Bronchial epithelial cell (primary cell): Measurements from ENCODE around the gene BCLAF1. TPM values are rescaled to one million over a fixed set of nuclear protein-coding genes. Genes with fewer than 3 reads are reported as not detected.

Experiments used
- DNase-seq: peaks from one replicate; pipeline ENCODE4 v3.0.0-alpha.2; 2010; ENCODE audit warnings: low read depth
- FAIRE-seq: peaks from 2 replicates; lab custom pipeline; 2011; peaks lifted over from hg19 to GRCh38; lab: Jason Lieb, UNC
- H3K27me3 ChIP-seq: 2 replicates; pipeline ENCODE4 v1.5.1; 2011; ENCODE audit warnings: low read length; ENCODE audit not compliant: control insufficient read depth, insufficient read depth
- H3K36me3 ChIP-seq: 2 replicates; pipeline ENCODE4 v1.5.1; 2011; ENCODE audit warnings: low read length; ENCODE audit not compliant: control insufficient read depth, insufficient read depth
- H3K4me3 ChIP-seq: 2 replicates; pipeline ENCODE4 v1.5.1; 2011; ENCODE audit warnings: mild to moderate bottlenecking, low read depth, low read length, control low read depth
- total RNA-seq: library from RNA; depleted of rRNA; stranded (reverse); fragments of >200 nt; gene quantifications from 2 replicates; pipeline ENCODE4 v1.2.1, GENCODE V29; 2014
- TF ChIP-seq, protein P1 (sequence below): IDR thresholded peaks from 2 replicates; pipeline ENCODE4 v1.5.1; 2011; ENCODE audit warnings: mild to moderate bottlenecking, moderate library complexity, low read length, control low read depth, inconsistent platforms; ENCODE audit not compliant: insufficient read depth, severe bottlenecking

The BCLAF1 gene
- total RNA-seq, 1 donor from 2014 or later: 50.3 TPM

- FAIRE-seq (no peak), DNase-seq (no peak)
- no peak overlapping the region for H3K4me3 ChIP-seq
- TF ChIP-seq, protein P1, sequence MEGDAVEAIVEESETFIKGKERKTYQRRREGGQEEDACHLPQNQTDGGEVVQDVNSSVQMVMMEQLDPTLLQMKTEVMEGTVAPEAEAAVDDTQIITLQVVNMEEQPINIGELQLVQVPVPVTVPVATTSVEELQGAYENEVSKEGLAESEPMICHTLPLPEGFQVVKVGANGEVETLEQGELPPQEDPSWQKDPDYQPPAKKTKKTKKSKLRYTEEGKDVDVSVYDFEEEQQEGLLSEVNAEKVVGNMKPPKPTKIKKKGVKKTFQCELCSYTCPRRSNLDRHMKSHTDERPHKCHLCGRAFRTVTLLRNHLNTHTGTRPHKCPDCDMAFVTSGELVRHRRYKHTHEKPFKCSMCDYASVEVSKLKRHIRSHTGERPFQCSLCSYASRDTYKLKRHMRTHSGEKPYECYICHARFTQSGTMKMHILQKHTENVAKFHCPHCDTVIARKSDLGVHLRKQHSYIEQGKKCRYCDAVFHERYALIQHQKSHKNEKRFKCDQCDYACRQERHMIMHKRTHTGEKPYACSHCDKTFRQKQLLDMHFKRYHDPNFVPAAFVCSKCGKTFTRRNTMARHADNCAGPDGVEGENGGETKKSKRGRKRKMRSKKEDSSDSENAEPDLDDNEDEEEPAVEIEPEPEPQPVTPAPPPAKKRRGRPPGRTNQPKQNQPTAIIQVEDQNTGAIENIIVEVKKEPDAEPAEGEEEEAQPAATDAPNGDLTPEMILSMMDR: no peak
- H3K27me3 ChIP-seq: no peaks in the 10 kb centered on the region
- peaks cover 15% of the 10 kb centered on the region for H3K36me3 ChIP-seq
These were observed 15.6 kb downstream of the BCLAF1 start for GRCh38 chr6:136274062-136274461.

GRCh38 chr6:136265101-136265500, 24.5 kb downstream of the BCLAF1 start:
- H3K27me3 ChIP-seq: no peaks in the 10 kb centered on the region
- TF ChIP-seq, protein P1: no peak
- H3K4me3 ChIP-seq: no peak overlapping the region
- DNase-seq: no peak
- peaks cover 13% of the 10 kb centered on the region for H3K36me3 ChIP-seq
- no peak for FAIRE-seq

DNA sequence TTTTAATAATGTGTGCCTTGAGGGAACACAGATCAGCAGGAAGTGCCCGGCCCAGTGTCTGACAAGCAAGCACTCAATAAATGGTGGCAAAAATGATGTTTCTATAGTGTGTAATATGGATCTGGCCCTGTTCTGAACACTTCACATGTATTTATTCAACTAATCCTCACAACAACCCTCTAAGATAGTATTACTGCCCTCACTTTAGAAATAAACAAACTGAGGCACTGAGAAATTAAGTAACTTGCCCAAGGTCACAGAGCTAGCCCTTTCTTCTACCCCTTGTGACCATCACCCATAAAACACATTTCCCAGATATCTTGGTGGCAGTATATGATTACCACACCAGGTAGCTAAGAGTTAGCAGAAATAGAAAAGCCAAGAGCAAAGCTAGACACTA, 26.7 kb downstream of the BCLAF1 start:
- H3K36me3 ChIP-seq: peaks cover 9% of the 10 kb centered on the region
- DNase-seq (no peak), FAIRE-seq (no peak)
- TF ChIP-seq, protein P1: no peak
- no peak overlapping the region for H3K4me3 ChIP-seq
- no peaks in the 10 kb centered on the region for H3K27me3 ChIP-seq

DNA sequence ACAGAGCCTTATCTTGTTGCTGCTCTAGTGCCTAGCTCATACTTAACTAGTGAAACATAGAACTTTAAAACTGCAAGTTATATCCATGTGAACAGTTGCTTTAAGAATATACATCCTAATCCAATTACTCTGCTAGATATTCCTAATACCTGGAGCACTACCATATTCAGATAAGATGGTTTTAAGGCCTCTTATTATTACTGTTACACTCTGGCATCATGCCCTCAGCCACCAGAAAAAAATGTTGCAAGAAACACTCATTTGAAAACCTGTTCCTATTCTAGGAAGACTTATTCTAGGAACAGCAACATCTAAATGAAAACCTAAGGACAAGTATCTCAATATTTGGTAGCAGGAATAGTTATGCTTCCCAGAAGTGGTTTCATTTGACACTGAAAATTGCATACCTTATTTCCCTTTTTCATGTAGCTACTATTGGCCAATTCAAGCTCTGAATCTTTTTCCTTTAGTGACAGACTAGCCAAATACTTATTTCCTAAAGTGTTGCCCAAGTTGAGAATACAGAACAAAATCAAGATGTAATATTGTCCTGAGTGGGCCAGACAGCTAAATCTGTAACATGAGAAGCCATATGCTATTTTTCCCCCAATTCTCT, 34.7 kb downstream of the BCLAF1 start:
- H3K36me3 ChIP-seq: peaks cover 2% of the 10 kb centered on the region
- H3K27me3 ChIP-seq: no peaks in the 10 kb centered on the region
- no peak for DNase-seq
- TF ChIP-seq, protein P1: no peak
- no peak overlapping the region for H3K4me3 ChIP-seq
- FAIRE-seq: no peak

DNA sequence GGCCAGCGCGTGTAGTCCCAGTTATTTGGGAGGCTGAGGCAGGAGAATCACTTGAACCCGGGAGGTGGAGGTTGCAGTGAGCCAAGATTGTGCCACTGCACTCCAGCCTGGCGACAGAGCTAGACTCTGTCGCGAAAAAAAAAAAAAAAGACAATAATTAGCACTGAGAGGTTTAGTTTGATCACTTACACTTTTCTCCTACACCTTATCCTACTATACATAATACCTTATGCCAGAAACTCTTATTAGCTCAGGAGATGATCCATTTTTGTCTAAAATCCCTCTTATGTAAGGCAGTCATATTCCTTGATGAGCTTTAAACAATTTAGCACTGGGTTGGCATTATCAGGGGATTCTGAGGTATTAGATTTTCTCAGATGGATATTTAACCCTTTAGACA, 35.9 kb downstream of the BCLAF1 start:
- TF ChIP-seq, protein P1: no peak
- H3K4me3 ChIP-seq: no peak overlapping the region
- DNase-seq (no peak), FAIRE-seq (no peak)
- H3K27me3 ChIP-seq: no peaks in the 10 kb centered on the region
- H3K36me3 ChIP-seq: no peaks in the 10 kb centered on the region

DNA sequence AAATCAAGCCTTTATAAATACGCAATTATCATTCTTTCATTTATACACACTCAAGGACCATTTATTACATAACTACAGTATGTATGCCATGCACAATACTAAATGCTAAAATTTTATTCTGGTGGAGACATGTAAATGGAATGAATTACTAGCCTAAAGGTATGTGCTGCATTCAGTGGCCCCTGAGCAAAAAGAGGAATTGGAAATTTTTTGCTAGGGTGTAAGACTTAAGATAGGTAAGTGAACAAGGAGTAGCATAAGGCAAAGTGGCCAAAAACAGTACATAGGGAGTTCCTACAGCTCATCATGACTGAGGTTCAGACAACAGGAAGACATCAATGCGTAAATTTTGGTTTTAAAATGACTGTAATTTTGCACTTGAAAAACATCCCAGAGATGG, 37.2 kb downstream of the BCLAF1 start:
- DNase-seq: no peak

More for the DNA sequence above, 37.2 kb downstream of the BCLAF1 start:
- Histone ChIP-seq H3K27me3 (no peaks in the 10 kb centered on the region), H3K36me3 (no peaks in the 10 kb centered on the region), H3K4me3 (no peak overlapping the region)
- FAIRE-seq: no peak
- TF ChIP-seq, protein P1: no peak
